Transverse colon (tissue), 4 donors: ENCODE measurements around the gene MEGF11. TPM values are rescaled to one million over a fixed set of nuclear protein-coding genes. Genes with fewer than 3 reads are reported as not detected.

Experiments used
- DNase-seq: peaks from one replicate; pipeline ENCODE4 v3.0.0-alpha.2; 2019
- H3K27ac ChIP-seq, 4 donors: fragments of 200-600 bp; sonication (generic); 2 replicates each; pipeline ENCODE4 v1.5.1; 2016 to 2018; ENCODE audit warnings: inconsistent platforms in 4 of 4
- H3K27me3 ChIP-seq: fragments of 200-600 bp; sonication (generic); 2 replicates; pipeline ENCODE4 v1.5.1; 2017; ENCODE audit warnings: inconsistent platforms
- H3K36me3 ChIP-seq, 4 donors: fragments of 200-600 bp; sonication (generic); 2 replicates each; pipeline ENCODE4 v1.5.1; 2017 to 2019; ENCODE audit warnings: inconsistent platforms in 4 of 4
- H3K4me1 ChIP-seq, 4 donors: fragments of 200-600 bp; sonication (generic); 2 replicates each; pipeline ENCODE4 v1.5.1; 2017 to 2020; ENCODE audit warnings: inconsistent platforms in 4 of 4
- H3K4me3 ChIP-seq, 4 donors: fragments of 200-600 bp; sonication (generic); 1 replicate in 1 of 4; 2 replicates in 3 of 4; pipeline versions ENCODE4 v1.5.1 to v1.6.1; 2017 to 2019; ENCODE audit warnings: inconsistent platforms in 4 of 4
- H3K9me3 ChIP-seq, 2 donors: fragments of 200-600 bp; sonication (generic); 2 replicates each; pipeline ENCODE4 v1.5.1; 2017 to 2019; ENCODE audit warnings: inconsistent platforms in 2 of 2
- EP300 ChIP-seq: sonication (generic); formaldehyde crosslinking; IDR thresholded peaks from one replicate; pipeline ENCODE4 v1.6.1; 2017; ENCODE audit warnings: antibody characterized with exemption, low read depth
- POLR2A ChIP-seq: fragments of 450-650 bp; IDR thresholded peaks from one replicate; pipeline ENCODE4 v1.6.1; 2016; ENCODE audit warnings: antibody characterized with exemption, mild to moderate bottlenecking, moderate library complexity
- POLR2AphosphoS5 ChIP-seq, 3 donors: sonication (generic); formaldehyde crosslinking; IDR thresholded peaks; one replicate each; pipeline ENCODE4 v1.6.1; 2016; ENCODE audit warnings: antibody characterized with exemption in 3 of 3
- WGBS, 2 donors: methylation state at CpG; one replicate each; pipeline ENCODE4 v1.1.5; 2018; ENCODE audit warnings: low coverage in 1 of 2; 5-methylcytosine and 5-hydroxymethylcytosine counted together
- in situ Hi-C, 4 donors: fragments of 200-750 bp; cut with MboI; loops; one replicate each; pipeline versions ENCODE4 v1.15.0 to v1.15.1; 2017; ENCODE audit warnings: low sequenced_read_pairs in 3 of 4, low pct_ligation_motif_present in 1 of 4, low pct_unique_long_range_greater_than_20kb in 1 of 4
- intact Hi-C: fragments of 100-400 bp; cut with DNase I; formaldehyde crosslinking; loops from one replicate; pipeline ENCODE4 v1.15.1; 2023; ENCODE audit warnings: low total_unique reads
- total RNA-seq, 4 donors: library from RNA; depleted of rRNA; stranded (reverse); fragments of >200 nt; gene quantifications; one replicate each; pipeline ENCODE4 v1.1.0, GENCODE V29; 2016
- TF ChIP-seq, protein P1 (sequence below), 5 experiments: fragments of 200-600 bp in 3 of 5; fragments of 450-650 bp in 2 of 5; sonication (generic) in 3 of 5; IDR thresholded peaks; 1 replicate in 2 of 5; 2 replicates in 3 of 5; pipeline ENCODE4 v1.5.1; 2016 to 2017; ENCODE audit warnings: antibody characterized with exemption in 5 of 5, inconsistent platforms in 3 of 5, mild to moderate bottlenecking in 2 of 5, moderate library complexity in 1 of 5

MEGF11 gene
- total RNA-seq, 4 donors from 2014 or later = 0.16 TPM; not detected in 3

DNA sequence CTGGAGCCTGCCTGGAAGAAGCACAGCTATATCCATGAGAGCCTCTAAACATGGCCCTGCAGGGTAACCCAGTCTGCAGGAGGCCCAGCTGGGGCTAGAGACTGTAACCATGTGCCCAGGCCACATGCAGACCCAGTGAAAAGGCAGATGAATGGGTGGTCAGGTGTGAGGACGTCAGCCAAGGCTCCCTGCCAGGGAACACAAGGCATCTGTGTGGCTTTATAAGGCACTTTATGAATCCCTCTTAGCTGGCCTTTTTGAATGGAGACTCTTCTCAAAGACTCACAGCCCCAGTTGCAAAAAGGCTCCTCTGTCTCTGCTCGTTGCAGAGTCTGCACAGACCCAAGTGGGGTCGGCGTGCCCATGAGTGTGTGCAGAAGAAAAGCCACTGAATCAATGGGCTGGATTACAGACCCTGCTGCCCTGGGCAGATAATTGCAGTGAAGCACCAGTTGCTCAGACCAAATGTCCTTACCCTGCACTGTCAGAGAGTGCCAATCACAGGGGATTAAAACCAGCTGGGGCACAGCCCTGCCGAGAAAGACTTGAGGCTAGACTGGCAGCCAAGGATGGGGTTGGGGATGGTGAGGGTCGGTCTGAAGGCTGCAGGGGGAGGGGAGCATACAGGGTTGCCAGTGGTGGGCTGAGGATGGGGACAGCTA is 230.1 kb downstream of the MEGF11 start:
- WGBS, 2 donors = 60% methylated on average over 6 of the region's 6 CpGs; no CpG with 5 or more reads in 1 of the 2 donors
- Histone ChIP-seq H3K27ac (no peak overlapping the region), H3K9me3 (no peaks in the 10 kb centered on the region), H3K4me3 (no peak overlapping the region), H3K36me3 (no peaks in the 10 kb centered on the region), H3K4me1 (no peaks in the 10 kb centered on the region), H3K27me3 (peaks cover 3% of the 10 kb centered on the region)
- intact Hi-C loops (no loop called here), in situ Hi-C loops (no loop called here)
- DNase-seq = no peak
- no peak for TF ChIP-seq EP300
- TF ChIP-seq POLR2A = no peak
- TF ChIP-seq, protein P1, sequence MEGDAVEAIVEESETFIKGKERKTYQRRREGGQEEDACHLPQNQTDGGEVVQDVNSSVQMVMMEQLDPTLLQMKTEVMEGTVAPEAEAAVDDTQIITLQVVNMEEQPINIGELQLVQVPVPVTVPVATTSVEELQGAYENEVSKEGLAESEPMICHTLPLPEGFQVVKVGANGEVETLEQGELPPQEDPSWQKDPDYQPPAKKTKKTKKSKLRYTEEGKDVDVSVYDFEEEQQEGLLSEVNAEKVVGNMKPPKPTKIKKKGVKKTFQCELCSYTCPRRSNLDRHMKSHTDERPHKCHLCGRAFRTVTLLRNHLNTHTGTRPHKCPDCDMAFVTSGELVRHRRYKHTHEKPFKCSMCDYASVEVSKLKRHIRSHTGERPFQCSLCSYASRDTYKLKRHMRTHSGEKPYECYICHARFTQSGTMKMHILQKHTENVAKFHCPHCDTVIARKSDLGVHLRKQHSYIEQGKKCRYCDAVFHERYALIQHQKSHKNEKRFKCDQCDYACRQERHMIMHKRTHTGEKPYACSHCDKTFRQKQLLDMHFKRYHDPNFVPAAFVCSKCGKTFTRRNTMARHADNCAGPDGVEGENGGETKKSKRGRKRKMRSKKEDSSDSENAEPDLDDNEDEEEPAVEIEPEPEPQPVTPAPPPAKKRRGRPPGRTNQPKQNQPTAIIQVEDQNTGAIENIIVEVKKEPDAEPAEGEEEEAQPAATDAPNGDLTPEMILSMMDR (IDR thresholded peaks at IDR 0.05) = no peak
- no peak for TF ChIP-seq POLR2AphosphoS5 (IDR thresholded peaks at IDR 0.05)

DNA sequence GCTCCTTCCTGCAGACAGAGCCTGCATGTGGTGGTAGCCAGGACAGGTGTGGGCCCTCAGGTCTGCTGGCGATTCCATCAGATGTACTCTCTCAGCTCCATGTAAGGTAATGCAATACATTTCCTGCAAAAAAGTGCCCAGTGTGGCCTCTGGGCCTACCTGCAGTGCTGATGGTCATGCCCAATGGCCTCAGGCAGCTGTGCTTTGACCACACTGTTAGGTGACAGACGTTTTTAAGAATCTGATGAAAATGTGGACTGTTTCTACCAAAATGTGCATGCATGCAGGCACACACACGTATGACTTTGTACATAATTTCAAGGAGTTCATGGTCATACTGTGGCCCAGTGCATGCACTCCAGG is 231.4 kb downstream of the MEGF11 start:
- peaks cover 3% of the 10 kb centered on the region for H3K27me3 ChIP-seq
- no peak overlapping the region for H3K4me3 ChIP-seq
- in situ Hi-C loops = no loop called here
- H3K36me3 ChIP-seq = no peaks in the 10 kb centered on the region
- 73% methylated on average over 3 of the region's 3 CpGs; no CpG with 5 or more reads in 1 of the 2 donors for WGBS, 2 donors
- no peak for DNase-seq
- no peaks in the 10 kb centered on the region for H3K9me3 ChIP-seq
- intact Hi-C loops = no loop called here
- no peaks in the 10 kb centered on the region for H3K4me1 ChIP-seq
- no peak overlapping the region for H3K27ac ChIP-seq
- TF ChIP-seq POLR2AphosphoS5 (IDR thresholded peaks at IDR 0.05) (no peak), POLR2A (no peak), EP300 (no peak)
- TF ChIP-seq, protein P1 (IDR thresholded peaks at IDR 0.05) = no peak

DNA sequence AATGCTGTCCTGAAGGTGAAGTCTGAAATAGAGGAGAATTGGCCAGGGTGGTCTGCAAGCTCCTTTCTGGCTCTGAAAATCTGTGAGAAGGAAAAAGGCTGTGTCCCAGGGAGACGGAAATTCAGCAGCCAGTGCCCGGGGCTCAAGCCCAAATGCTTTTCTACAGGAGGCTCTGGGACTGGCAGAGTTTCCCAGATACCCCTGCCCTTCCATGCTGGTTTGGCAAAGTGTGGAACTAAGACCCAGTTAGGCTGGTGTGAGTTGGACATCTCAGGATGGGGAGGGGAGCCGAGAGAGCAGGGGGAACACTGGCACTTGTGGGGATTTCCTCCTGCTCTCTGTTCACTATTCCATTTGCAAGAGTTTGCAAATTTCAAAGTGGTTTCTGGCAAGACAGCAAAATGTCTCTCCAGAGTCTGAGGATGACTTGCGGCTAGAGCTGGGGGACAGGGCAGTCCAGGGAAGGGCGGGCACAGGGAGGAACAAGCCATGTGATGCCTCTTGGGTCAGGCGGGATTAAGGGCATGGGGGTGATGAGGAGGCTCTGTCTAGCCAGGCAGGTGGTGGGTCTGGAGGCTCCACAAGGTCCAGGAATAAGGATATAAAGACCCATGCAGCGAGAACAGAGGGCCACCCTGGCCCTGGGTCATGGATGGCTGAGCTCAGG is 231.9 kb downstream of the MEGF11 start:
- 87 to 93% methylated on average over 2 to 7 of the region's 7 CpGs for WGBS, 2 donors
- H3K9me3 ChIP-seq = no peaks in the 10 kb centered on the region
- H3K27ac ChIP-seq = no peak overlapping the region
- H3K36me3 ChIP-seq = no peaks in the 10 kb centered on the region
- in situ Hi-C loops = no loop called here
- H3K4me1 ChIP-seq = no peaks in the 10 kb centered on the region
- peaks cover 3% of the 10 kb centered on the region for H3K27me3 ChIP-seq
- H3K4me3 ChIP-seq = no peak overlapping the region
- intact Hi-C loops = no loop called here
- TF ChIP-seq, protein P1 (IDR thresholded peaks at IDR 0.05) = no peak
- no peak for TF ChIP-seq POLR2A
- no peak for DNase-seq

DNA sequence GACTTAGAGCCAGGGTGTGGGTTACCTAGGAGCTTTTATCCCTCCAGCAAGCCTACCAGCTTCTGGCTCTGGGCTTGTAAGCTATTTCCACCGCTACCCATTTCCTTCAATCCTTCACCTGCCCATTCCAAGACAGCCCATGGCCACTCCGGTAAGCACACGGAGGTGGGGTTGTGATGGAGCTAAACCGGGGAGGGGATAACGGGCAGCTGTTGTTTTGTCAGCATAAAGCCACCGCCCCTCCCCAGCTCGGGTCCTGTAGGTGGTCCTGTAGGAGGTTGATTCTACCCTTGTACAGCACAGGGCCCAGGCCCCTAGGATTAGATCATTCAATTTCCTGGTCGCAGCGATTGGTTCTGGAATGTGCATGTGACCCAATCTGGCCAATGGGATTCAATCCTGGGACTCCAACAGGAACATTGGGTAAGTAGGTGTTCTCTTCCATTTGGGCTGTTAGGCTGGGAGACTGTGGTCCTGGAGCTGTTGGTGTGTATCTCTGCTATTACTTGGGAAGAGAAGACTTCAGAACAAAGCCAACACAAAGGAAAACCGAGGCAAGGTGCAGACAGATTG is 233.6 kb downstream of the MEGF11 start:
- TF ChIP-seq POLR2A (no peak), EP300 (no peak), POLR2AphosphoS5 (IDR thresholded peaks at IDR 0.05) (no peak)
- TF ChIP-seq, protein P1 (IDR thresholded peaks at IDR 0.05) = no peak
- no peaks in the 10 kb centered on the region for H3K36me3 ChIP-seq
- WGBS, 2 donors = 40 to 89% methylated on average over 1 to 10 of the region's 10 CpGs

More for the DNA sequence above, 233.6 kb downstream of the MEGF11 start:
- in situ Hi-C loops (no loop called here), intact Hi-C loops (no loop called here)
- DNase-seq = no peak
- Histone ChIP-seq H3K9me3 (no peaks in the 10 kb centered on the region), H3K4me3 (no peak overlapping the region), H3K4me1 (no peaks in the 10 kb centered on the region), H3K27me3 (no peaks in the 10 kb centered on the region), H3K27ac (no peak overlapping the region)
